Heart left ventricle (tissue), 16 donors: ENCODE data around the gene PCSK2. TPM values are rescaled to one million over a fixed set of nuclear protein-coding genes. Genes with fewer than 3 reads are reported as not detected.

Source experiments
- ATAC-seq, 4 donors: fragments of 200-7000 bp; cut with Tn5 transposase; one replicate each; pipeline ENCODE4 v1.9.1; 2020 to 2022; ENCODE audit warnings: moderate library complexity in 4 of 4, mild to moderate bottlenecking in 3 of 4, moderate number of reproducible peaks in 1 of 4
- DNase-seq, 5 donors: peaks; one replicate each; pipeline ENCODE4 v3.0.0-alpha.2; 2020
- H3K27ac ChIP-seq, 12 donors: fragments of 200-600 bp; sonication (generic) in 4 of 12; one replicate each; pipeline versions ENCODE4 v1.5.0 to v1.8.0; 2016 to 2022; ENCODE audit warnings: mild to moderate bottlenecking in 2 of 12
- H3K27me3 ChIP-seq, 9 donors: fragments of 200-600 bp; sonication (generic) in 2 of 9; one replicate each; pipeline versions ENCODE4 v1.5.1 to v1.8.0; 2016 to 2022; ENCODE audit warnings: mild to moderate bottlenecking in 3 of 9
- H3K36me3 ChIP-seq, 9 donors: fragments of 200-600 bp; sonication (generic) in 2 of 9; one replicate each; pipeline versions ENCODE4 v1.5.0 to v1.8.0; 2018 to 2022; ENCODE audit warnings: mild to moderate bottlenecking in 2 of 9
- H3K4me1 ChIP-seq, 12 donors: fragments of 200-600 bp; sonication (generic) in 4 of 12; one replicate each; pipeline versions ENCODE4 v1.5.0 to v1.8.0; 2016 to 2022; ENCODE audit warnings: mild to moderate bottlenecking in 3 of 12
- H3K4me3 ChIP-seq, 12 donors: fragments of 200-600 bp; sonication (generic) in 4 of 12; one replicate each; pipeline versions ENCODE4 v1.5.0 to v1.8.0; 2017 to 2022; ENCODE audit warnings: mild to moderate bottlenecking in 9 of 12, moderate library complexity in 4 of 12
- H3K9me3 ChIP-seq, 12 donors: fragments of 200-600 bp; sonication (generic) in 4 of 12; one replicate each; pipeline versions ENCODE4 v1.5.0 to v1.8.0; 2016 to 2022; ENCODE audit warnings: mild to moderate bottlenecking in 1 of 12
- POLR2A ChIP-seq, 2 donors: fragments of 450-650 bp; IDR thresholded peaks; one replicate each; pipeline ENCODE4 v1.6.1; 2017; ENCODE audit warnings: antibody characterized with exemption in 2 of 2, mild to moderate bottlenecking in 2 of 2, moderate library complexity in 2 of 2
- WGBS, 4 donors: extraction: QIAGEN DNeasy Blood & Tissue Kit in 2 of 4; methylation state at CpG; one replicate each; pipeline versions ENCODE4 v1.1.5 to v1.1.7; 2013 to 2018; 5-methylcytosine and 5-hydroxymethylcytosine counted together
- intact Hi-C, 10 donors: fragments of 100-400 bp; cut with DNase I; formaldehyde crosslinking; loops; one replicate each; pipeline versions ENCODE4 v1.11.1 to v1.14.2; 2022
- polyA plus RNA-seq, 2 donors: library from polyadenylated mRNA; stranded (reverse); fragments of 200-250 nt; gene quantifications; one replicate each; pipeline ENCODE4 v1.2.3, GENCODE V29; 2013
- total RNA-seq, 9 donors: library from RNA; depleted of rRNA in 2 of 9; stranded (reverse); fragments of >200 nt in 2 of 9; fragmentation: NEBNext Ultra II Directional in 3 of 9; extraction: Animal tissue kit (Norgen Biotek cat#: 25700) in 3 of 9; gene quantifications; one replicate each; pipeline versions ENCODE4 v1.1.0 to v1.2.4, GENCODE V29; 2016 to 2023
- TF ChIP-seq, protein P1 (sequence below), 12 donors: fragments of 200-600 bp; sonication (generic) in 4 of 12; IDR thresholded peaks; one replicate each; pipeline versions ENCODE4 v1.5.0 to v1.8.0; 2018 to 2022; ENCODE audit warnings: antibody characterized with exemption in 12 of 12, mild to moderate bottlenecking in 5 of 12
- donor health status: ischemic (EF 13 %, LVEDD 7.1; RV severe dilation, severe dysfunction).
- donor health status: healthy with polysubstance abuse.
- donor health status: DM: no; HTN: yes; CAD: no.
- donor health status: DM: no; HTN: no; CAD: no.
- donor health status: ischemic (EF 25% LVEDD 6.9; RV normal size, moderate dysfunction).
- donor health status: ischemic (EF 25% LVEDD 5.7; RV mildly dilated, moderate dysfunction).
- donor health status: healthy.
- donor health status: DM: yes; HTN: yes; CAD: no.
- donor health status: ischemic (EF 35%, LVEDD 5.7; RV mildly dilated, moderate dysfunction).
- donor health status: nonischemic (EF 11% LVEDD 7.7; RV severe dilation, severe dysfunction).
- donor health status: DM: yes; HTN: yes; CAD: no.
- donor health status: PGD.
- donor health status: ischemic (EF 29% LVEDD 5.4; RV normal size, mild dysfunction).
- donor health status: nonischemic (EF 23%, LVEDD 6.1; RV moderate dilation, normal function).

The PCSK2 gene
- total and polyA plus RNA-seq, 11 donors: 0.11 to 2.0 (median 0.55) TPM

DNA sequence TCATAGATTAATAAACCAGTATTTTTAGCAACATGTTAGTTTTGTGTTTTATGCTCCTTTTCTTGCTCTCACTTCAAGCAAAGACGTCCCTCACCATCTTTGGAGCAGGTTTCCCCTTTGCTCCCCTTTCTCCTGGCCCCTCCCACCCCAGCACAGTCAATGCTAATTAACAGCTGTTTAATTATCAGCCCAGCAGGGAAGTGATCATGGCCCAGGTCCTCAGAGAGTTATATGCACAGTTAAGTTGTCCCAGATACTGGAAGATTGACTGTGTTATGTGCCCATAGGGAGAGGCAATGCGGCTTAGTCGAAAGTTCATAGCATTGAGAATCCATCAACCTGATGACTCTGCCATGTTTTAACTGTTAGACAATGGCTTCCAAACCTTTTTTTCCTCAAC lies 123.5 kb downstream of the PCSK2 start:
- DNase-seq (no peak), ATAC-seq (no peak)
- WGBS, 4 donors: 68 to 79% (median 77%) methylated on average over 3 of the region's 3 CpGs
- peaks cover 0 to 7% (median 0%) of the 10 kb centered on the region in 9 donors for H3K27me3 ChIP-seq
- no peak overlapping the region for H3K27ac ChIP-seq
- H3K36me3 ChIP-seq: no peaks in the 10 kb centered on the region
- H3K9me3 ChIP-seq: peaks cover 0 to 7% (median 0%) of the 10 kb centered on the region in 12 donors
- no peak overlapping the region for H3K4me3 ChIP-seq
- TF ChIP-seq POLR2A (IDR thresholded peaks at IDR 0.05): no peak
- TF ChIP-seq, protein P1, sequence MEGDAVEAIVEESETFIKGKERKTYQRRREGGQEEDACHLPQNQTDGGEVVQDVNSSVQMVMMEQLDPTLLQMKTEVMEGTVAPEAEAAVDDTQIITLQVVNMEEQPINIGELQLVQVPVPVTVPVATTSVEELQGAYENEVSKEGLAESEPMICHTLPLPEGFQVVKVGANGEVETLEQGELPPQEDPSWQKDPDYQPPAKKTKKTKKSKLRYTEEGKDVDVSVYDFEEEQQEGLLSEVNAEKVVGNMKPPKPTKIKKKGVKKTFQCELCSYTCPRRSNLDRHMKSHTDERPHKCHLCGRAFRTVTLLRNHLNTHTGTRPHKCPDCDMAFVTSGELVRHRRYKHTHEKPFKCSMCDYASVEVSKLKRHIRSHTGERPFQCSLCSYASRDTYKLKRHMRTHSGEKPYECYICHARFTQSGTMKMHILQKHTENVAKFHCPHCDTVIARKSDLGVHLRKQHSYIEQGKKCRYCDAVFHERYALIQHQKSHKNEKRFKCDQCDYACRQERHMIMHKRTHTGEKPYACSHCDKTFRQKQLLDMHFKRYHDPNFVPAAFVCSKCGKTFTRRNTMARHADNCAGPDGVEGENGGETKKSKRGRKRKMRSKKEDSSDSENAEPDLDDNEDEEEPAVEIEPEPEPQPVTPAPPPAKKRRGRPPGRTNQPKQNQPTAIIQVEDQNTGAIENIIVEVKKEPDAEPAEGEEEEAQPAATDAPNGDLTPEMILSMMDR (IDR thresholded peaks at IDR 0.05): no peak
- intact Hi-C loops: no loop called here
- H3K4me1 ChIP-seq: no peaks in the 10 kb centered on the region

DNA sequence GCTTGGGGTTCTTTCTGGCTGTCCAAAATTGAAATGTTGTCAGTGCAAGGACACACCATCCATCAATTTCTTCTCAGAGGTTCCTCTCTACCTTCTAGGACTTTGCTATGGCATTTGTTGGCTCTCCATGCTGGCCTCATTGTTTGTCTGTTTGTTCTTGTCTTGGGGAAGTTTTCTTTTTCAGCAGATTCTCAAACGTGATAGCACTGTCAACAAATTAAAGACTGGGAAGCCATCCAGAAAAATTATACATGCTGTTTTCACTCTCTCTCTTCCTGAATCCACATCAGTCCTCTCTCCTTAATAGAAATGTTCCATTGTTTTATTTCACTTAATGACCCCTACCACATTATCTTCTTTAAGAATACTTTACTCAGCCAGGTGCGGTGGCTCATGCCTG lies 130.4 kb downstream of the PCSK2 start:
- no peak for ATAC-seq
- DNase-seq: no peak
- Histone ChIP-seq H3K9me3 (peaks cover 0 to 7% (median 0%) of the 10 kb centered on the region in 12 donors), H3K27me3 (no peaks in the 10 kb centered on the region), H3K36me3 (no peaks in the 10 kb centered on the region), H3K27ac (no peak overlapping the region), H3K4me1 (no peaks in the 10 kb centered on the region), H3K4me3 (no peak overlapping the region)
- 52 to 65% (median 54%) methylated on average over 2 of the region's 2 CpGs for WGBS, 4 donors
- intact Hi-C loops: no loop called here
- TF ChIP-seq, protein P1 (IDR thresholded peaks at IDR 0.05): no peak
- no peak for TF ChIP-seq POLR2A (IDR thresholded peaks at IDR 0.05)

DNA sequence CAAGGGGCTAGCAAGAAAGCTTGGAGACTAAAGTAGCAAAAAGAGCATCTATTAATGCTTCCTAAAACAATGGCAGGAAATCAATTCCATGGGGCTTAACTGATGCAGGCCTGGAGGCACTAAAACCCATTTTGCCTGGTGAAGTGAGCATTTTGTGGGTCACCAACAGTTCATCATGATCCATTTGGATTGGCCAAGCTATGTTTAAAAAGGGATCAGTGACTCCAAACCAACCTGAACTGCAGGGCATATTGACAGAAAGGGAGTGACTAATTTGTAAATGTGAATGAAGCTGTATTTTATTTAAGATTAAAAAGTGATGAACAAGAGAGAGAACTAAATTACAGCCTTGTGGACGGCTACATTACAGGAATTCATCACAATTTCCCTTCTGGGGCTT lies 132.0 kb downstream of the PCSK2 start:
- no peak for ATAC-seq
- WGBS, 4 donors: 45 to 52% (median 48%) methylated on average over 1 of the region's 1 CpG

DNA sequence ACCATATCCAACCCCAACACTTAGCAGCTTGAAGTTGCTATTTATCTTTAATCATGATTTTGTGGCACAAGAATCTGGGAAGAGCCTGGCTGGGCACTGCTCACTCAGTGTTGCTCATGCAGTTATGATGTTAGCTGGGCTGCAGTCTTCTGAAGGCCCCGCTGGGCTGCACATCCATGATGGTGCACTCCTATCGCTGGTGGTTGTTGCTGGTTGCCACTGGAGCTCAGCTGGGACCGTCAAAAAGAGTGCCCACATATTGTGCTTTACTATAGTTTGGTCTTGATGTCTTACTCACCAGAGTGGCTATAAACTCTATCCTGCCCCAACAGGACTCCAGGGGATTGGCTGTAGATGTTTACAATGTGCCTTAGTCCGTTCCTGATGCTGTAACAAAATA lies 137.8 kb downstream of the PCSK2 start:
- 80 to 95% (median 89%) methylated on average over 4 of the region's 4 CpGs for WGBS, 4 donors
- no peaks in the 10 kb centered on the region for H3K9me3 ChIP-seq

More for the DNA sequence above, 132.0 kb downstream of the PCSK2 start:
- intact Hi-C loops: no loop called here
- Histone ChIP-seq H3K4me1 (no peaks in the 10 kb centered on the region), H3K27ac (no peak overlapping the region), H3K9me3 (peaks cover 0 to under 1% (median 0%) of the 10 kb centered on the region in 12 donors), H3K36me3 (no peaks in the 10 kb centered on the region), H3K4me3 (no peak overlapping the region), H3K27me3 (no peaks in the 10 kb centered on the region)
- no peak for DNase-seq
- TF ChIP-seq, protein P1 (IDR thresholded peaks at IDR 0.05): no peak
- no peak for TF ChIP-seq POLR2A (IDR thresholded peaks at IDR 0.05)

More for the DNA sequence above, 137.8 kb downstream of the PCSK2 start:
- TF ChIP-seq, protein P1 (IDR thresholded peaks at IDR 0.05): no peak
- no peak for TF ChIP-seq POLR2A (IDR thresholded peaks at IDR 0.05)
- Histone ChIP-seq H3K36me3 (no peaks in the 10 kb centered on the region), H3K4me3 (no peak overlapping the region), H3K27ac (no peak overlapping the region), H3K4me1 (no peaks in the 10 kb centered on the region), H3K27me3 (peaks cover 0 to 4% (median 0%) of the 10 kb centered on the region in 9 donors)
- DNase-seq (no peak), ATAC-seq (no peak)
- intact Hi-C loops: no loop called here
